Stimulated activated CD4-positive, alpha-beta T cell treated with anti-CD3 and anti-CD28 coated beads, Interleukin-1b, Interleukin-23, amount 100 ng/mL, for 24 hours (primary cell): ENCODE measurements around the gene FHL3.
"Not testable (repeated sequence)": the region's sequence is repeated elsewhere in the genome, so short reads cannot be mapped to it uniquely, and the experiment has no call there.

Source experiments
- DNase-seq, 4 experiments: peaks; one replicate each; pipeline ENCODE4 v3.0.0-alpha.2; 2020; ENCODE audit warnings: low read depth in 4 of 4, low spot score in 1 of 4

Gene FHL3

GRCh38 chr1:37995751-37996345 is 9.5 kb downstream of the FHL3 start:
- DNase-seq = no peak

- no peak for DNase-seq
These were observed 10.3 kb downstream of the FHL3 start for GRCh38 chr1:37994886-37995566.

GRCh38 chr1:37989361-37989930 is 15.9 kb downstream of the FHL3 start:
- DNase-seq = peak in 1 of 4 experiments; percentile 16

- no peak for DNase-seq
These were observed 17.6 kb downstream of the FHL3 start for GRCh38 chr1:37987679-37988078.

- no peak for DNase-seq
These were observed 21.8 kb downstream of the FHL3 start for GRCh38 chr1:37983546-37983945.

GRCh38 chr1:37978541-37978940 is 26.8 kb downstream of the FHL3 start:
- DNase-seq = no peak

- DNase-seq = not testable (repeated sequence)
These were observed 30.2 kb downstream of the FHL3 start for GRCh38 chr1:37975083-37975482.

GRCh38 chr1:37974567-37974966 is 30.7 kb downstream of the FHL3 start:
- DNase-seq = no peak

- not testable (repeated sequence) for DNase-seq
These were observed 31.6 kb downstream of the FHL3 start for GRCh38 chr1:37973684-37974083.

GRCh38 chr1:37965301-37965700 is 40.0 kb downstream of the FHL3 start:
- DNase-seq = no peak

GRCh38 chr1:37964106-37964505 is 41.2 kb downstream of the FHL3 start:
- DNase-seq = not testable (repeated sequence)

- no peak for DNase-seq
These were observed 46.6 kb downstream of the FHL3 start for GRCh38 chr1:37958690-37959089.

- no peak for DNase-seq
These were observed 49.6 kb downstream of the FHL3 start for GRCh38 chr1:37955685-37956084.

- DNase-seq = no peak
These were observed 50.9 kb downstream of the FHL3 start for GRCh38 chr1:37954316-37954971.

GRCh38 chr1:37952738-37953137 is 52.6 kb downstream of the FHL3 start:
- no peak for DNase-seq

GRCh38 chr1:37951783-37952624 is 53.3 kb downstream of the FHL3 start:
- no peak for DNase-seq

- DNase-seq = no peak
These were observed 54.1 kb downstream of the FHL3 start for GRCh38 chr1:37951041-37951782.

GRCh38 chr1:37949524-37950152 is 55.7 kb downstream of the FHL3 start:
- DNase-seq = no peak

- DNase-seq = no peak
These were observed 56.5 kb downstream of the FHL3 start for GRCh38 chr1:37948841-37949240.

- no peak for DNase-seq
These were observed 57.1 kb downstream of the FHL3 start for GRCh38 chr1:37948166-37948565.
